22Rv1 (cell line): ENCODE results near the gene ISCA2.

Experiments
- H3K27ac ChIP-seq: fragments of 450-650 bp; 2 replicates; pipeline ENCODE4 v1.5.1; 2017
- CTCF ChIP-seq: fragments of 450-650 bp; IDR thresholded peaks from 2 replicates; pipeline ENCODE4 v1.5.1; 2017; ENCODE audit warnings: mild to moderate bottlenecking
- ZFX ChIP-seq: fragments of 450-650 bp; IDR thresholded peaks from 2 replicates; pipeline ENCODE4 v1.6.1; 2017; ENCODE audit warnings: antibody characterized with exemption, borderline replicate concordance

Gene ISCA2

GRCh38 chr14:74515891-74516412 is 22.4 kb downstream of the ISCA2 start:
- TF ChIP-seq ZFX (no peak), CTCF (no peak)
- no peak overlapping the region for H3K27ac ChIP-seq

GRCh38 chr14:74516451-74517160 is 23.0 kb downstream of the ISCA2 start:
- TF ChIP-seq CTCF: no peak
- no peak for TF ChIP-seq ZFX
- H3K27ac ChIP-seq: no peak overlapping the region

DNA sequence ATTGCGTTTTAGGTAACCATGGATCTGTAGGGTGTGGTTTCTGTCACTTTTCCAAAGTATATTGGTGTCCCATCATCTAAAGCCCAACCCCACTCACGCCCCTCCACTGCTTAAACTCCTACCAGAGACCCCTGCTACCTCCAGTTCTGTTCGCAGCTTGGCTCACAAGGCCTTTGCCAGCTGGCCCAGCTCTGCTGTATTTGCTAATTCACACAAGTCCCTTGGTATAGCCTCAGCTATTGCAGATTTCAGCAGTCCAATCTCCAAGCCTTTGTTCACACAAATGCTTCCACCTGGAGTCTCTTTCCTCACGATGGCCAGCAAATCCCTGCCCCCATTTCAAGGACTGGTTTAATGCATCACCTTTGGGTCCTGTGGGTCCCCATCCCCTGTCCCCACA is 24.2 kb downstream of the ISCA2 start:
- TF ChIP-seq ZFX (no peak), CTCF (no peak)
- no peak overlapping the region for H3K27ac ChIP-seq

DNA sequence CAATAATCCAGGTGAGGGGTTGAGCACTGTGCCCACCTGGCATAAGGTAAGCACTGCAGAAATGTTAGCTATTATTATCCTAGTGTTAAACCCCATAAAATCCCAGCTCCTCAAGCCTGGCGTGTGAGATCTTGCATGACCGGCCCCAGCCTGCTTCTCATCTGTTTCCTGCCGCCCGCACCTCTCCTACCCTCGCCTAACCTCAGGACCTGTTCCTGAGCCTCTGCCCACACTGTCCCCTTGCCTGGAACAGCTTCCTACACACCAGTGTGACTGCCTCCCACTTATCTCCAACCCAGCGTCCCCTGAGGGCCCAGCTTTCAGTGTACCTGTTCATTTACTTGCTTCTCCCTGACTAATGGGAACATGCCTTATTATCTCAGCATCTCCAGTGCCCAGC is 24.7 kb downstream of the ISCA2 start:
- no peak for TF ChIP-seq CTCF
- TF ChIP-seq ZFX: no peak
- H3K27ac ChIP-seq: no peak overlapping the region

GRCh38 chr14:74519316-74520074 is 25.9 kb downstream of the ISCA2 start:
- no peak for TF ChIP-seq ZFX
- TF ChIP-seq CTCF: no peak
- H3K27ac ChIP-seq: no peak overlapping the region

GRCh38 chr14:74521756-74522155 is 28.2 kb downstream of the ISCA2 start:
- no peak overlapping the region for H3K27ac ChIP-seq
- TF ChIP-seq CTCF (no peak), ZFX (no peak)

DNA sequence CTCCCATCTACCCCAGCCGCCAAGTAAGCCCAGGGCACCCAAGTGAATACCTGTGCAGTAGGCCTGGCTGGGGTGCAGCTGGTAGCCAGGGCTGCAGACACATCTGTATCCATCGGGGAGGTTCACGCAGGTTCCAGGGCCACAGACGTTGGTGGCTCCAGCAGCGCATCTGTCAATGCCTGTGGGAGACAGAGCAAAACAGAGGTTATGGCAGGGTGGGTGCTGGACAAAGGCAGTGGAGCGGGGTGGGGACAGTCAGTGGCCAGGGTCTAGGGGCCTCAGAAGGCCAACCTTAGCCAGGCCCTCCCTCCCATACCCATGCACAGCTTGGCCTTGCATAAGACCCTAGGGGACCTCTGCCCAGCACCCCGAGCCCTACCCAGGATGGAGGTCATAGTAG is 29.2 kb downstream of the ISCA2 start:
- H3K27ac ChIP-seq: no peak overlapping the region
- TF ChIP-seq CTCF: no peak
- TF ChIP-seq ZFX: no peak
